Endothelial cell (in vitro differentiated cells): ENCODE measurements around the gene MLIP. TPM values are rescaled to one million over a fixed set of nuclear protein-coding genes. Genes with fewer than 3 reads are reported as not detected.

Experiments
- DNase-seq: peaks from one replicate; pipeline ENCODE4 v3.0.0; 2021; ENCODE audit warnings: low spot score
- H3K27ac Mint-ChIP-seq: one replicate; pipeline ENCODE4 v1.8.0; 2021; ENCODE audit warnings: mixed read lengths, inconsistent platforms; ENCODE audit not compliant: unreplicated experiment
- H3K27me3 Mint-ChIP-seq: one replicate; pipeline ENCODE4 v1.8.0; 2021; ENCODE audit warnings: mild to moderate bottlenecking, moderate library complexity, mixed read lengths, inconsistent platforms; ENCODE audit not compliant: unreplicated experiment
- H3K36me3 Mint-ChIP-seq: one replicate; pipeline ENCODE4 v1.8.0; 2021; ENCODE audit warnings: mild to moderate bottlenecking, low read depth, mixed read lengths, inconsistent platforms; ENCODE audit not compliant: unreplicated experiment
- H3K4me1 Mint-ChIP-seq: one replicate; pipeline ENCODE4 v1.8.0; 2021; ENCODE audit warnings: mild to moderate bottlenecking, mixed read lengths, inconsistent platforms; ENCODE audit not compliant: unreplicated experiment
- H3K4me3 Mint-ChIP-seq: one replicate; pipeline ENCODE4 v1.8.0; 2021; ENCODE audit warnings: mild to moderate bottlenecking, mixed read lengths, inconsistent platforms; ENCODE audit not compliant: unreplicated experiment
- H3K9me3 Mint-ChIP-seq: one replicate; pipeline ENCODE4 v1.8.0; 2021; ENCODE audit warnings: mixed read lengths, inconsistent platforms; ENCODE audit not compliant: unreplicated experiment
- total RNA-seq: library from RNA; stranded (reverse); fragmentation: NEBNext Ultra II Directional; extraction: Animal tissue kit (Norgen Biotek cat#: 25700); gene quantifications from one replicate; pipeline ENCODE4 v1.2.1, GENCODE V29; 2021; ENCODE audit not compliant: unreplicated experiment
- TF ChIP-seq, protein P1 (sequence below): fragments of 200-600 bp; sonication (generic); IDR thresholded peaks from one replicate; pipeline ENCODE4 v1.5.0; 2021; ENCODE audit warnings: antibody characterized with exemption; ENCODE audit not compliant: unreplicated experiment

MLIP gene
- total RNA-seq, 1 donor from 2014 or later: not detected

DNA sequence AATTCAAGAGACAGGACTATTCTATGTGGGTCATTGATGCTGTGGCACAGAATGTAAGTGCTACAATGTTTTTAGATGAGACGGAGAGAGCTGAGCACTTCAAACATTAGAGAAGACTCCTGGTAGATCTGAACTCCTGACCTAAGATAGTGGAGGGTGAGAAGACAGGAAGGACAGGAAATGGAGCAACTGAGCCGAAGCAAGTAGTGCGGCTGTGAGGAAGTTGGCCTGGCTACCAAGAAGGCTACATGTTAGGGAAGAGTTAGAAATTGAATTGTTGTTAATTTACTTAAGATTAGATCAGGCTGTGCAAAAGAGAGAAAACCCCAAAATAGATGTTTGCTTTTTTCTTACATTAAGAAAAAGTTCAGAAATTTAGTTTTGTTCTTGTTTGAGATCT, 14.4 kb upstream of the MLIP start:
- Mint-ChIP-seq H3K27me3 (no peaks in the 10 kb centered on the region), H3K9me3 (no peaks in the 10 kb centered on the region), H3K27ac (no peak overlapping the region), H3K4me3 (no peak overlapping the region), H3K36me3 (no peaks in the 10 kb centered on the region), H3K4me1 (no peaks in the 10 kb centered on the region)
- TF ChIP-seq, protein P1, sequence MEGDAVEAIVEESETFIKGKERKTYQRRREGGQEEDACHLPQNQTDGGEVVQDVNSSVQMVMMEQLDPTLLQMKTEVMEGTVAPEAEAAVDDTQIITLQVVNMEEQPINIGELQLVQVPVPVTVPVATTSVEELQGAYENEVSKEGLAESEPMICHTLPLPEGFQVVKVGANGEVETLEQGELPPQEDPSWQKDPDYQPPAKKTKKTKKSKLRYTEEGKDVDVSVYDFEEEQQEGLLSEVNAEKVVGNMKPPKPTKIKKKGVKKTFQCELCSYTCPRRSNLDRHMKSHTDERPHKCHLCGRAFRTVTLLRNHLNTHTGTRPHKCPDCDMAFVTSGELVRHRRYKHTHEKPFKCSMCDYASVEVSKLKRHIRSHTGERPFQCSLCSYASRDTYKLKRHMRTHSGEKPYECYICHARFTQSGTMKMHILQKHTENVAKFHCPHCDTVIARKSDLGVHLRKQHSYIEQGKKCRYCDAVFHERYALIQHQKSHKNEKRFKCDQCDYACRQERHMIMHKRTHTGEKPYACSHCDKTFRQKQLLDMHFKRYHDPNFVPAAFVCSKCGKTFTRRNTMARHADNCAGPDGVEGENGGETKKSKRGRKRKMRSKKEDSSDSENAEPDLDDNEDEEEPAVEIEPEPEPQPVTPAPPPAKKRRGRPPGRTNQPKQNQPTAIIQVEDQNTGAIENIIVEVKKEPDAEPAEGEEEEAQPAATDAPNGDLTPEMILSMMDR: no peak
- no peak for DNase-seq

DNA sequence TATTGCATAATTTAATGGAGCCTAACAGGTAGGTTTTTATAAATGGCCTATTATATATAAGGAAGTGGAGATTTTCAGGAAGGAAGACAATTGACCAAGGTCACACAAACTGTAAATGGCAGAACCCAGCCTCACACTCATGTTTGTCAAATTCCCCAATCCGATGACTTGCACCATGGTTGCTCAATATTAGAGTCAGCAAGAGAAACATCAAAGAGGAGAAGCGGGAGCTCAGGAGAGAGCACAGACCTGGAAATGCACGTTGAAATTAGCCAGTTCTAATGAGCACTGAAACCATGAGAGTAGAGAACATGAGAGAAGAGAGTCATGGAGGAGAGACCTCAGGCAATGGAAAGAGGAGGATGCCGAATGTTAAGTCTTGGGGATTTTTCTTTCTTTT, 13.5 kb upstream of the MLIP start:
- Mint-ChIP-seq H3K4me1 (no peaks in the 10 kb centered on the region), H3K36me3 (no peaks in the 10 kb centered on the region), H3K27ac (no peak overlapping the region), H3K27me3 (no peaks in the 10 kb centered on the region), H3K9me3 (no peaks in the 10 kb centered on the region), H3K4me3 (no peak overlapping the region)
- TF ChIP-seq, protein P1: no peak
- no peak for DNase-seq

DNA sequence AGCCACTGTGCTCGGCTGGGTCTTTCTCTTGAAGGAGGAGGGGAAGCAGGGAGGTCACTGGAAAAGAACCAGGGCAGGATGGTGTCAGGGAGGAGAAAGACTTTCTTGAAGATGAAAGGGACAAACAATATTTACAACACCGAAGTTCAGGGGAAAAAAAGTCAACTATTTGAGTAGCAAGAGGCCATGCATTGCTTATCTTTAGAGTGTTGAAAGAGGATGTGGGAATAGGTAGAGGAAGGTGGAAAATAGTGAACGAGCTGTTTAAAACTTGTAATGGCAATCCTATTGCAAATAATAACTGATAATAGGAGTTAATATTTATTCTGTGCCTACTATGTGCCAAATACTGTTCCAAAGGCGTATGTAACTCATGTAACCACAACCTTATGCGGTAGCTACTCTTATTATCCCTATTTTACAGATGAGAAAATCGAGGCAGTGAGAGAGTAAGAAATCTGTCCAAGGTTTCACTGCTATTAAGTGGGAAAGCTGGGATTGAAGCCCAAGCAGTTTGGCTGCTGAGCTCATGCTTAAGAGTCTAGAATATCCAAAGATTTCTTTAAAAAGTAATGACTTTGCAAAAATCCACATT, 12.7 kb upstream of the MLIP start:
- H3K27me3 Mint-ChIP-seq: no peaks in the 10 kb centered on the region
- DNase-seq: no peak
- TF ChIP-seq, protein P1: no peak

DNA sequence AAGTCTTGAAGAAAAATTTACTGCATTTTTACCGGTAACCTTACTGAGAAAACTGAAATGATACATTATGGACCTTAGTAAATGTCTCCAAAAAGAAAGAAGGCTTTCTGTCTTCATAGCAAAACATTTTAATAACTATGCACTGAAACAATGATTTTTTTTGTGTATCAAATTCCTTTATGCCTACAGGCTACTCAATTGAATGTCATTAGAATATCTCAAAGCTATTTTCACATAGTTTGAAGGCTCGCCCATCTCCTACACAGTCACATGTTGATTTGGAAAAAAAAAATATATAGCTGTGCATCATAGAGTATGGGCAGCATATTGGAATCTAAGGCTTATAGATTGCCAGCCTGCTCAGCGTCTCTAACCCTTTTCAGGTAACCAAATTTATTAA, 12.0 kb upstream of the MLIP start:
- no peaks in the 10 kb centered on the region for H3K27me3 Mint-ChIP-seq

More for the DNA sequence above, 12.7 kb upstream of the MLIP start:
- Mint-ChIP-seq H3K4me3 (no peak overlapping the region), H3K9me3 (no peaks in the 10 kb centered on the region), H3K4me1 (no peaks in the 10 kb centered on the region), H3K27ac (no peak overlapping the region), H3K36me3 (no peaks in the 10 kb centered on the region)

DNA sequence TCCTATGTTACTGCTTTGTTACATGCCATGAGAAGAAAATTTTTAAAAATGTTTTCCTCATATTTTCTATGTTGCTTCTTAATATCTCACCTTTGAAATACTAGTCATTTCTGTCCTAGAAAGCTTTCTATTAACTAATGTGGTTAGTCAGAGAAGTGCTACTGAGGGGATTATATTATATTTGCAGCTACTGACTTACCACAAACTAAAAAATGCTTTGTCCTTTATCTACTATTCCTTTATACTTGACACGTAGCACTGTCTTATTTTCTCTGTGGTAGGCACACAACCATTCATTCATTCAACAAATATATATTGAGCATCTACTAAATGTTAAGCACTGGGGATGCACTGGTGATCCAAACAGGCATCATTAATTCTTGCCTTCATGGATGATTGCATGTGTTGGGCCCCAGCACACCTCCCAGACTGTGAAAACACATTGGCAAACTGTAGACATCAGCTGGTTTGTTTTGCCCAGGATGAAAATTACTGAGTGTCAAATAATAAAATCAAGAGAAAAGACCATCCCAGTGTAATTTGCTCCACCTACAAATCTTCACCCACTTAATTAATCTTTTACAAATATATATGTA, 10.7 kb upstream of the MLIP start:
- Mint-ChIP-seq H3K27ac (no peak overlapping the region), H3K27me3 (no peaks in the 10 kb centered on the region), H3K4me3 (no peak overlapping the region), H3K36me3 (no peaks in the 10 kb centered on the region), H3K4me1 (no peaks in the 10 kb centered on the region), H3K9me3 (no peaks in the 10 kb centered on the region)
- no peak for DNase-seq
- TF ChIP-seq, protein P1: no peak

More for the DNA sequence above, 12.0 kb upstream of the MLIP start:
- TF ChIP-seq, protein P1: no peak
- Mint-ChIP-seq H3K9me3 (no peaks in the 10 kb centered on the region), H3K4me1 (no peaks in the 10 kb centered on the region), H3K4me3 (no peak overlapping the region), H3K36me3 (no peaks in the 10 kb centered on the region), H3K27ac (no peak overlapping the region)
- DNase-seq: no peak
